Neuron (in vitro differentiated cells): Measurements from ENCODE around the gene NDUFS5.
A peak's percentile ranks its signal among the peaks of the same experiment; 100 is the strongest.
"Not testable (repeated sequence)": the region's sequence is repeated elsewhere in the genome, so short reads cannot be mapped to it uniquely, and the experiment has no call there.

Experiments used
- H2AFZ ChIP-seq: one replicate; pipeline ENCODE4 v1.6.1; 2013; ENCODE audit warnings: low read depth, mild to moderate bottlenecking, inconsistent platforms, low read length, moderate library complexity
- H3K27me3 ChIP-seq: one replicate; pipeline ENCODE4 v1.6.1; 2013; ENCODE audit warnings: low read length; ENCODE audit not compliant: insufficient read depth
- H3K36me3 ChIP-seq: one replicate; pipeline ENCODE4 v1.6.1; 2013; ENCODE audit warnings: low read length; ENCODE audit not compliant: insufficient read depth
- H3K4me1 ChIP-seq: one replicate; pipeline ENCODE4 v1.6.1; 2013; ENCODE audit warnings: low read length; ENCODE audit not compliant: insufficient read depth
- H3K4me3 ChIP-seq: 2 replicates; pipeline ENCODE4 v1.5.1; 2013; ENCODE audit warnings: mild to moderate bottlenecking, low read length, moderate library complexity
- H3K9me3 ChIP-seq: one replicate; pipeline ENCODE4 v1.6.1; 2013; ENCODE audit warnings: low read length

NDUFS5 gene

DNA sequence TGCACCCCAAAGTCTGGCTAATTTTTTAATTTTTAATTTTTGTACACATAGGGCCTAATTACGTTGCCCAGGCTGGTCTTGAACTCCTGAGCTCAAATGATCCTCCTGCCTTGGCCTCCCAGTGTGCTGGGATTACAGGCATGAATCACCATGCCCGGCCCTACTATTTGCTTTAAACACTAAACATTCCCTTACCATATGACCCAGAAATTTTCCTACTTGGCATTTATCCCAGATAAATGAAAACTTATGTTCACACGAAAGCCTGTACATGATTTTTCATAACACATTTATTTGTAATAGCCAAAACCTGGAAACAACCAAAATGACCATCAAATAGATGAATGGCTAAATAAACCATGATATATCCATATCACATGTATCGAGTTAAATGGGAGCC is 35.8 kb downstream of the NDUFS5 start:
- Histone ChIP-seq H3K36me3 (no peaks in the 10 kb centered on the region), H3K27me3 (no peaks in the 10 kb centered on the region), H3K4me1 (no peaks in the 10 kb centered on the region), H3K4me3 (no peak overlapping the region), H3K9me3 (no peaks in the 10 kb centered on the region), H2AFZ (no peak overlapping the region)

- H3K27me3 ChIP-seq: no peaks in the 10 kb centered on the region
- H2AFZ ChIP-seq: no peak overlapping the region
- H3K4me3 ChIP-seq: no peak overlapping the region
- H3K36me3 ChIP-seq: no peaks in the 10 kb centered on the region
- H3K4me1 ChIP-seq: no peaks in the 10 kb centered on the region
- H3K9me3 ChIP-seq: no peaks in the 10 kb centered on the region
Measured at GRCh38 chr1:39063191-39063590, 37.0 kb downstream of the NDUFS5 start.

GRCh38 chr1:39063775-39064174 is 37.6 kb downstream of the NDUFS5 start:
- Histone ChIP-seq H3K4me3 (no peak overlapping the region), H3K36me3 (no peaks in the 10 kb centered on the region), H3K4me1 (no peaks in the 10 kb centered on the region), H2AFZ (no peak overlapping the region), H3K9me3 (no peaks in the 10 kb centered on the region), H3K27me3 (no peaks in the 10 kb centered on the region)

GRCh38 chr1:39065542-39065941 is 39.4 kb downstream of the NDUFS5 start:
- Histone ChIP-seq H2AFZ (no peak overlapping the region), H3K9me3 (no peaks in the 10 kb centered on the region), H3K36me3 (no peaks in the 10 kb centered on the region), H3K27me3 (no peaks in the 10 kb centered on the region), H3K4me1 (no peaks in the 10 kb centered on the region), H3K4me3 (no peak overlapping the region)

- H3K9me3 ChIP-seq, H2AFZ ChIP-seq, H3K36me3 ChIP-seq, H3K4me3 ChIP-seq, H3K4me1 ChIP-seq, H3K27me3 ChIP-seq: not testable (repeated sequence)
Measured at GRCh38 chr1:39068227-39068626, 42.1 kb downstream of the NDUFS5 start.

DNA sequence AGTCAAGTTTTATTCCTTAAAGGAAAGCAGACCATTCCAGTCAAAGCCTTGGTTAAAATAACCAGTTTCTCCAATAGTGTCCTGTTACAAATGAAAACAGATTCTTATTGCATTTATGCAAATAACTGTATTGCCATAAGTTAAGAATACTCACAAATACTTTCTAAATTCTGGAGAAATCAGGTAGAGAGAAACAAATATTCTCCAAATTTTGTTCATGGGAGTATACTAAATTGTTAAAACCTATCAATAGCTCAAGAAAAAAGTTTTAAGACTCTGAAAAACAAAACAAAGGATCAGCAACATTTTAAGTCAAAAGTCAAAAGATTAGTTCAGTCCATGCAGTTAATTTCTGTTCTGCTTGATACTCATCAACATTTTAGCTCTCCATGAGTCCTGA is 45.4 kb downstream of the NDUFS5 start:
- not testable (repeated sequence) for H3K4me1 ChIP-seq, H3K4me3 ChIP-seq, H3K36me3 ChIP-seq, H3K27me3 ChIP-seq, H2AFZ ChIP-seq, H3K9me3 ChIP-seq

- Histone ChIP-seq H3K4me3 (no peak overlapping the region), H3K4me1 (no peaks in the 10 kb centered on the region), H3K27me3 (no peaks in the 10 kb centered on the region)
Measured at GRCh38 chr1:39076127-39076798, 50.1 kb downstream of the NDUFS5 start.

GRCh38 chr1:39076799-39077148 is 50.6 kb downstream of the NDUFS5 start:
- Histone ChIP-seq H3K27me3 (no peaks in the 10 kb centered on the region), H2AFZ (no peak overlapping the region), H3K4me3 (no peak overlapping the region), H3K9me3 (no peaks in the 10 kb centered on the region), H3K4me1 (no peaks in the 10 kb centered on the region), H3K36me3 (no peaks in the 10 kb centered on the region)

More at GRCh38 chr1:39076127-39076798, 50.1 kb downstream of the NDUFS5 start:
- Histone ChIP-seq H2AFZ (no peak overlapping the region), H3K36me3 (no peaks in the 10 kb centered on the region), H3K9me3 (no peaks in the 10 kb centered on the region)

GRCh38 chr1:39080269-39080826 is 54.2 kb downstream of the NDUFS5 start:
- peaks cover 11% of the 10 kb centered on the region for H3K4me1 ChIP-seq
- H3K36me3 ChIP-seq: peaks cover 4% of the 10 kb centered on the region
- no peaks in the 10 kb centered on the region for H3K9me3 ChIP-seq
- H3K4me3 ChIP-seq: peak overlapping the region; percentile 41
- peak overlapping the region; percentile 20 for H2AFZ ChIP-seq
- H3K27me3 ChIP-seq: no peaks in the 10 kb centered on the region

DNA sequence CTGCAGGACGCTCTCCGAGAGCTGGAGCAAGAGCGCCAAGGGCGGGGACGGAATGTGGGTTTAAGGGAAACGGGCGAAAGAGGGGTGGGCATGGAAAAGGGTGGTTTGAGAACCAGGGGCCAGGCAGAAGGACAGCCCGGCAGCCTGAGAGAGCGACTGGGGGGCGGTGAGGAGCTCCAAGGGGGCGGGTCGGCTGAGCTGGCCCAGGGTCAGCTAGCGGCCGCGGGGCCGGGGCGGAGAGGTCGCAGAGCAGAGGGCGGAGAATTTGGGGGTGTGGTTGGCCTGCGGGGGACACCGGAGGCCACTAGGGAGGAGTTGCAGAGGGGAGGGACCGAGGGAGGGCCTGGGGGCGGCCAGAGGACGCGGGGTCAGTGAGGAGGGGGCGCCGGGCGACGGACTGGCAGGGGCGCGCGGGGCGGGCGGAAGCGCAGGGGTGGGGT is 54.7 kb downstream of the NDUFS5 start:
- Histone ChIP-seq H3K4me3 (peak overlapping the region; percentile 41), H3K9me3 (no peaks in the 10 kb centered on the region), H3K27me3 (no peaks in the 10 kb centered on the region), H3K36me3 (peaks cover 4% of the 10 kb centered on the region), H3K4me1 (peaks cover 11% of the 10 kb centered on the region), H2AFZ (peak overlapping the region; percentile 20)

- Histone ChIP-seq H3K36me3 (peaks cover 4% of the 10 kb centered on the region), H3K9me3 (no peaks in the 10 kb centered on the region), H3K27me3 (no peaks in the 10 kb centered on the region), H3K4me3 (peak overlapping the region; percentile 52), H2AFZ (peak overlapping the region; percentile 89), H3K4me1 (peaks cover 11% of the 10 kb centered on the region)
Measured at GRCh38 chr1:39081271-39082009, 55.3 kb downstream of the NDUFS5 start.

GRCh38 chr1:39082010-39082799 is 56.1 kb downstream of the NDUFS5 start:
- peaks cover 11% of the 10 kb centered on the region for H3K4me1 ChIP-seq
- H3K27me3 ChIP-seq: no peaks in the 10 kb centered on the region
- peak overlapping the region; percentile 52 for H3K4me3 ChIP-seq
- no peaks in the 10 kb centered on the region for H3K9me3 ChIP-seq
- H3K36me3 ChIP-seq: peaks cover 4% of the 10 kb centered on the region
- peak overlapping the region; percentile 89 for H2AFZ ChIP-seq
